Upper lobe of left lung (tissue), 6 donors: Measurements from ENCODE around the gene CRACDL. TPM values are rescaled to one million over a fixed set of nuclear protein-coding genes. Genes with fewer than 3 reads are reported as not detected.

Experiments used
- ATAC-seq, 2 donors: fragments of 200-7000 bp; cut with Tn5 transposase; one replicate each; pipeline ENCODE4 v1.9.1; 2022; ENCODE audit warnings: mild to moderate bottlenecking in 2 of 2, moderate library complexity in 2 of 2; ENCODE audit not compliant: low FRiP score in 2 of 2
- DNase-seq, 2 donors: peaks; one replicate each; pipeline ENCODE4 v3.0.0-alpha.2; 2019 to 2020
- H3K27ac ChIP-seq, 4 donors: fragments of 200-600 bp; sonication (generic); one replicate each; pipeline ENCODE4 v1.5.1; 2016 to 2019
- H3K27me3 ChIP-seq, 4 donors: fragments of 200-600 bp; sonication (generic); one replicate each; pipeline ENCODE4 v1.5.1; 2017 to 2019
- H3K36me3 ChIP-seq, 4 donors: fragments of 200-600 bp; sonication (generic); one replicate each; pipeline ENCODE4 v1.5.1; 2016 to 2019
- H3K4me1 ChIP-seq, 4 donors: fragments of 200-600 bp; sonication (generic); one replicate each; pipeline ENCODE4 v1.5.1; 2018 to 2019
- H3K4me3 ChIP-seq, 4 donors: fragments of 200-600 bp; sonication (generic); one replicate each; pipeline ENCODE4 v1.5.1; 2017 to 2019; ENCODE audit warnings: mild to moderate bottlenecking in 2 of 4, moderate library complexity in 1 of 4
- H3K9me3 ChIP-seq, 4 donors: fragments of 200-600 bp; sonication (generic); one replicate each; pipeline ENCODE4 v1.5.1; 2018 to 2019
- EP300 ChIP-seq, 4 donors: sonication (generic); formaldehyde crosslinking; IDR thresholded peaks; one replicate each; pipeline ENCODE4 v1.5.1; 2017; ENCODE audit warnings: antibody characterized with exemption in 4 of 4, control low read depth in 2 of 4
- POLR2A ChIP-seq, 4 donors: fragments of 450-650 bp; IDR thresholded peaks; one replicate each; pipeline ENCODE4 v1.5.1; 2016 to 2017; ENCODE audit warnings: antibody characterized with exemption in 4 of 4, mild to moderate bottlenecking in 2 of 4
- POLR2AphosphoS5 ChIP-seq, 2 donors: sonication (generic); formaldehyde crosslinking; IDR thresholded peaks; one replicate each; pipeline ENCODE4 v1.5.1; 2017; ENCODE audit warnings: antibody characterized with exemption in 2 of 2
- WGBS, 2 donors: methylation state at CpG; one replicate each; pipeline ENCODE4 v1.1.5; 2017 to 2018; 5-methylcytosine and 5-hydroxymethylcytosine counted together
- total RNA-seq, 6 donors: library from RNA; depleted of rRNA in 4 of 6; stranded (reverse); fragments of >200 nt in 4 of 6; gene quantifications; one replicate each; pipeline versions ENCODE4 v1.1.0 to v1.2.1, GENCODE V29; 2016 to 2021
- TF ChIP-seq, protein P1 (sequence below), 6 experiments: fragments of 450-650 bp in 4 of 6; fragments of 200-600 bp in 2 of 6; sonication (generic) in 2 of 6; IDR thresholded peaks; one replicate each; pipeline ENCODE4 v1.5.1; 2016 to 2019; ENCODE audit warnings: antibody characterized with exemption in 6 of 6
- donor health status: DM: no; HTN: no; CAD: no; lungs with moderate emphysema.
- donor health status: DM: no; HTN: yes; CAD: no; lungs with severe emphysema.

CRACDL gene
- total RNA-seq, 6 donors from 2014 or later, result 14.6 to 33.4 (median 20.2) TPM

DNA sequence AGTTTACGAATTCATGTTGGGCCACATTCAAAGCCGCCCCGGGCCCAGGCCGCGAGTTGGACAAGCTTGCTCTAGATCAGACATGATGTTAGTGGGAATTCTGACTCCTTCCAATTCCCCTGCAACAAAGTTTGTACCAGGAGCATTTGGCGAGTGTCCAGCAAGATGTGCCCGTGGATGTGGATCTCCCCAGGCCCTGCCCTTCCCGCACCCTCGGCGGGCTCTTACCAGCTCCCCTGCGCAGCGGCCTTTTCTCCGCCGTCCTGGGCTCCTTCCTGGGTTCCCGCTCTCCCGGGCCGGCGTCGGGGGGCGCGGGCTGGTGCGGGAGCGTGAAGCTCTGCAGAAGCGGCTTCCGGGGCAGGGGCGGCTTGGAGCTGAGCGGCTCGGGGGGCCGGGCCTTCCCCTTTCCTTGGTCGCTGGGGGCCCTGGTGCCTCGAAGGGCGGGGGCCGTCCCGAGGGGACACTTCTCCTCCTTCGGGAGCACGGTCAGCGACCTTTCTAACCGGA, 114.3 kb downstream of the CRACDL start:
- TF ChIP-seq POLR2AphosphoS5 (IDR thresholded peaks at IDR 0.05) (no peak), POLR2A (IDR thresholded peaks at IDR 0.05) (no peak)
- WGBS, 2 donors, result 94 to 97% methylated on average over 30 to 38 of the region's 38 CpGs
- Histone ChIP-seq H3K36me3 (peaks cover 0 to 3% (median 0%) of the 10 kb centered on the region in 4 donors), H3K4me1 (peaks cover 20 to 27% (median 24%) of the 10 kb centered on the region in 4 donors), H3K9me3 (no peaks in the 10 kb centered on the region), H3K27me3 (no peaks in the 10 kb centered on the region), H3K27ac (peak overlapping the region; percentile 90 to 97 (median 93)), H3K4me3 (peak overlapping the region in 3 of 4 donors; percentile 4 to 54 (median 22))
- DNase-seq (peak in 1 of 2 donors; percentile 77), ATAC-seq (no peak)

DNA sequence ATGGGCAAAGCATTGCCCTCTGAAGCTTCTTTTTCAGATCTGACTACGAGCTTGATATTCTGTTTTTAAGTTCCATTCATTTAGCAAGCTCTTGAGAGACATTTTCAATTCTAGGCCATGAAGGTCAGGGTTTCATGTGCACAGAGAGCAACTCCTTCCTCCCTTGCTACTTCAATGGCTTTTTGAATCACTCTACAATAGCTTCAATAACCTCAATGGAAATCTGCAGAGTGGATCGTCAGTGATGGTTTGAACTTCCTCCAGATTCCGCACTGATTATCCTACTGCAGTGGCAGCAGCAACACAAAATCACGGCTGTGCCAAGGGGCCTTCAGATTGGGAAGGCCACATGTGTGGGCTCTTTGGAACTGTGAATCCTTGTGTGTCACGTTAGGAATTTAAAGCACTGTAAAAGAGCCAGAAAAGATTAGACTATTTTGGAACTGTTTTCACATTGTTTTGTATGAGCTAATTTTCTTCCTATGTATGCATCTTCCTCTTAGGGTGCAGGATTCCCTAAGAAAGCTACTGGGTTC, 116.7 kb downstream of the CRACDL start:
- H3K36me3 ChIP-seq, result peaks cover 0 to 6% (median 0%) of the 10 kb centered on the region in 4 donors
- 43 to 59% methylated on average over 5 of the region's 5 CpGs for WGBS, 2 donors
- peak overlapping the region in 1 of 4 donors; percentile 54 for H3K4me3 ChIP-seq
- no peaks in the 10 kb centered on the region for H3K9me3 ChIP-seq
- peak overlapping the region in 1 of 4 donors; percentile 97 for H3K27ac ChIP-seq
- TF ChIP-seq, protein P1, sequence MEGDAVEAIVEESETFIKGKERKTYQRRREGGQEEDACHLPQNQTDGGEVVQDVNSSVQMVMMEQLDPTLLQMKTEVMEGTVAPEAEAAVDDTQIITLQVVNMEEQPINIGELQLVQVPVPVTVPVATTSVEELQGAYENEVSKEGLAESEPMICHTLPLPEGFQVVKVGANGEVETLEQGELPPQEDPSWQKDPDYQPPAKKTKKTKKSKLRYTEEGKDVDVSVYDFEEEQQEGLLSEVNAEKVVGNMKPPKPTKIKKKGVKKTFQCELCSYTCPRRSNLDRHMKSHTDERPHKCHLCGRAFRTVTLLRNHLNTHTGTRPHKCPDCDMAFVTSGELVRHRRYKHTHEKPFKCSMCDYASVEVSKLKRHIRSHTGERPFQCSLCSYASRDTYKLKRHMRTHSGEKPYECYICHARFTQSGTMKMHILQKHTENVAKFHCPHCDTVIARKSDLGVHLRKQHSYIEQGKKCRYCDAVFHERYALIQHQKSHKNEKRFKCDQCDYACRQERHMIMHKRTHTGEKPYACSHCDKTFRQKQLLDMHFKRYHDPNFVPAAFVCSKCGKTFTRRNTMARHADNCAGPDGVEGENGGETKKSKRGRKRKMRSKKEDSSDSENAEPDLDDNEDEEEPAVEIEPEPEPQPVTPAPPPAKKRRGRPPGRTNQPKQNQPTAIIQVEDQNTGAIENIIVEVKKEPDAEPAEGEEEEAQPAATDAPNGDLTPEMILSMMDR (IDR thresholded peaks at IDR 0.05), result no peak
- TF ChIP-seq POLR2A (IDR thresholded peaks at IDR 0.05) (no peak), POLR2AphosphoS5 (IDR thresholded peaks at IDR 0.05) (no peak), EP300 (IDR thresholded peaks at IDR 0.05) (no peak)
- ATAC-seq (no peak), DNase-seq (no peak)
- peaks cover 12 to 27% (median 15%) of the 10 kb centered on the region in 4 donors for H3K4me1 ChIP-seq
- no peaks in the 10 kb centered on the region for H3K27me3 ChIP-seq

DNA sequence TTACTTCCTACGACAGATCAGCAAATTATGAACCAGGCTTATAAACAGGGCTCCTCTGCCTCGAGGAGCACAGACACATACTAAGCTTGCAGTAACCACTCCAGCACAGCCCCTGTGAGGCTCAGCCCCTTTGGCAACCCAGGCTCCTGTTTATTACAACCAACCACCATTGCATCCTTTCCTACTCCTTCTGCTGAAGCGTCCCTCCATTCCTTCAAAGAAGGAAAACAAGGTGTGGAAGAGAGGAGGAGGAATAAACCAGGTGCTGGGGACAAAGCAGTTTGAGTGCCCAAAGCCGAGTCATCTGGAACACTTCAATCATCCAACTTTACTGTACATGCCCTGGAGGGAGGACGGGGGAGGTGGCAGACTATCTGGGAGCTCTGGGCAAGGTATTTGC, 117.9 kb downstream of the CRACDL start:
- Histone ChIP-seq H3K36me3 (peaks cover 0 to 6% (median 0%) of the 10 kb centered on the region in 4 donors), H3K27ac (peak overlapping the region in 1 of 4 donors; percentile 2), H3K9me3 (no peaks in the 10 kb centered on the region), H3K4me1 (peaks cover 3 to 16% (median 9%) of the 10 kb centered on the region in 4 donors), H3K27me3 (no peaks in the 10 kb centered on the region), H3K4me3 (peak overlapping the region in 1 of 4 donors; percentile 54)
- TF ChIP-seq POLR2A (IDR thresholded peaks at IDR 0.05) (no peak), EP300 (IDR thresholded peaks at IDR 0.05) (no peak), POLR2AphosphoS5 (IDR thresholded peaks at IDR 0.05) (no peak)
- TF ChIP-seq, protein P1 (IDR thresholded peaks at IDR 0.05), result no peak
- DNase-seq (no peak), ATAC-seq (no peak)
- WGBS, 2 donors, result 75 to 82% methylated on average over 5 of the region's 5 CpGs

DNA sequence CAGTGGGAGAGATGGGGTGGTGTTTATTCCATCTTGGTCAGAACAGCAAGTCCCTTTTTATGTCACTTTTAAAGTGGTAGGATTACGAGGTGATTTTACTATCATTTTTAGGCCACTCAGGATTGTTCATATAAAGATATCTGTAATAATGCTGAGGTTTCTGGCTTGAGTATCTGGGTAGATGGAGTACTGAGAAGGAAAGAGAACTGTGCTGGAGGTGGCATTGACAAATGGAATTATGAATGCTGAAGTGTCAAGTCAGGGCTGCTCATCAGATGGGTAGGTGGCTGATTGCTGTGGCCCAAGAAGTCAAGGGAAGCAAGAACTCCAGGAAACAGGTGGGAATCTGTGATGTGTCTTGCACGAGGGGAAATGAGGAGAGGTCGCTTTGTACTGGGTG, 119.7 kb downstream of the CRACDL start:
- H3K27ac ChIP-seq, result no peak overlapping the region
- no peak for TF ChIP-seq POLR2AphosphoS5 (IDR thresholded peaks at IDR 0.05)
- TF ChIP-seq EP300 (IDR thresholded peaks at IDR 0.05), result no peak
- TF ChIP-seq, protein P1 (IDR thresholded peaks at IDR 0.05), result no peak
- peaks cover 0 to 6% (median 0%) of the 10 kb centered on the region in 4 donors for H3K36me3 ChIP-seq
- 69 to 72% methylated on average over 3 of the region's 3 CpGs for WGBS, 2 donors
- H3K27me3 ChIP-seq, result no peaks in the 10 kb centered on the region
- ATAC-seq, result no peak
- H3K4me1 ChIP-seq, result peaks cover 0 to 4% (median 0%) of the 10 kb centered on the region in 4 donors
- H3K9me3 ChIP-seq, result no peaks in the 10 kb centered on the region
- H3K4me3 ChIP-seq, result no peak overlapping the region
- DNase-seq, result no peak

DNA sequence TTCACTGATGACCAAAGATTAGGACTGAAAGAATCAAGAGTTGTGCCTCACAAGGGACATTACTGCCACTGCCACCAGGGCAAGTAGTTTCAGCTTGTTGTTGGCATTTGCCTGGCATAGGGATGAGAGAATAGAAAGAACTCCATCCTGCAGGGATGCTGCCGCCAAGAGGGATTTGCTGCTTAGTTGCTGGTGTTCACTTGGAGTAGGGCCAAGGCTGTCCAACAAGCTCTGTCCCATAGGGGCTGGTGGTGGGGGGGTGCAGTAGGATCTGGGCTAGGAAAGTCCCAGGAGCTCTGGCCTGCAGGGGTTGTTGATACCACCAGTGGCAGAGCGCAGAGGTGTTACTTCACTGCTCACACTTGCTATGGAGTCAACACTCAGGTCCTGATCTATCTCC, 120.2 kb downstream of the CRACDL start:
- H3K4me1 ChIP-seq, result peaks cover 0 to 4% (median 2%) of the 10 kb centered on the region in 4 donors
- no peaks in the 10 kb centered on the region for H3K27me3 ChIP-seq
- H3K36me3 ChIP-seq, result peaks cover 0 to 6% (median 0%) of the 10 kb centered on the region in 4 donors
- DNase-seq (no peak), ATAC-seq (no peak)
- TF ChIP-seq POLR2AphosphoS5 (IDR thresholded peaks at IDR 0.05) (no peak), EP300 (IDR thresholded peaks at IDR 0.05) (no peak), POLR2A (IDR thresholded peaks at IDR 0.05) (no peak)
- TF ChIP-seq, protein P1 (IDR thresholded peaks at IDR 0.05), result no peak
- H3K9me3 ChIP-seq, result no peaks in the 10 kb centered on the region
- no peak overlapping the region for H3K4me3 ChIP-seq
- no peak overlapping the region for H3K27ac ChIP-seq
- WGBS, 2 donors, result 95 to 100% methylated on average over 2 of the region's 2 CpGs
